HG02884 (cell line): ENCODE measurements around the gene SACS.
A peak's percentile ranks its signal among the peaks of the same experiment; 100 is the strongest.
"Not testable (repeated sequence)": the region's sequence is repeated elsewhere in the genome, so short reads cannot be mapped to it uniquely, and the experiment has no call there.

Experiments used
- ATAC-seq: cut with Tn5 transposase; IDR thresholded peaks from one replicate; pipeline ENCODE4 v1.9.1; 2021; ENCODE audit warnings: mild to moderate bottlenecking, moderate library complexity; ENCODE audit not compliant: unreplicated experiment

The SACS gene

DNA sequence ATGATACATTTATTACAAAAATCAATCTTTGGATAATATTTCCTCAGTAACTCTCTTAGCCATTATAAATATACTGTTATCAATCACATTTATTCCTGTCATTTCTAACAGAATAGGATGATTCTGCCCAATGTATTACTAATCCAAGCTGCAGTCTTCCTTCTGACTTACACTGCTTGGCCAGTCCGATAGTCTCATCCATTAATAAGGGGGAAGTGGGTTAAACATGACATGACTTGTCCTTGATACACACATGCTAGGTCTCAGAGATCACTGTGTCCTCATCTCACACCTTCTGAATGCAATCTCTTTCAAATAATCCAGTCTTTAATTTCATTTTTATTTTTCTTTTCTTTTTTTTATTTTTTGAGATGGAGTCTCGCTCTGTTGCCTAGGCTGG, 18.8 kb downstream of the SACS start:
- no peak for ATAC-seq

DNA sequence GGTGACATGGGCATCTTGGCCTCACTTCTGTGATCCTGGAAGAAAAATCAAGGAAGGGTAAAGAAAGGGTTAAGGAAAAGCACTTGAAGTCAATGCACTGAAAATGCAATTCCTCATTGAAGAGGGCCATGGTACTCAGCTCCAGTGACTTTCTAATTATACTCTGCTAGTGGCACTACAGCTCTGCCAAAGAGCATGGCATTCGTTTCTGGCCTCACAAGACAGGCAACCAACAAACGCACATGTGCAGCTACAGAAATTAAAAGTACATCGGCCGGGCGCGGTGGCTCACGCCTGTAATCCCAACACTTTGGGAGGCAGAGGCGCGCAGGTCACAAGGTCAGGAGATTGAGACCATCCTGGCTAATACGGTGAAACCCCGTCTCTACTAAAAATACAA, 21.8 kb downstream of the SACS start:
- no peak for ATAC-seq

DNA sequence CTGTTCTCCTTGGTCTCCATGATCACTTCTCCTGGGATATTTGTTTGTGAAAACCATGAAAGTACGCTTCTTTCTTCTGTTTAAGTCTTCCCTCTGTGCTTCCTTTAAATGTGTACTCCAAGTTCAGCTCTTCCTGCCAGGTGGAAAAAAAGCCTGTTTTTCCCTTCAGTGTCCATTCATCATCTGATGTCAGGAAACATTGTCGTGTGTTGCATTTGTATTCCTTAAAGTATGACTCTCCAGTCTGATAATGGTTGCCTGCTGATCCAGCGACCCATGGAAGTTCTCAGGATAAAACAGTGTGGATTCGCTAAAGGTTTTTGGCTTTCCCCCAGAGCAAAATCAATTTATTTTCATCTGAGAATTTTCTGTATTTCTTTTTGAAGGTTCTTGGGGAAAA, 22.3 kb downstream of the SACS start:
- no peak for ATAC-seq

DNA sequence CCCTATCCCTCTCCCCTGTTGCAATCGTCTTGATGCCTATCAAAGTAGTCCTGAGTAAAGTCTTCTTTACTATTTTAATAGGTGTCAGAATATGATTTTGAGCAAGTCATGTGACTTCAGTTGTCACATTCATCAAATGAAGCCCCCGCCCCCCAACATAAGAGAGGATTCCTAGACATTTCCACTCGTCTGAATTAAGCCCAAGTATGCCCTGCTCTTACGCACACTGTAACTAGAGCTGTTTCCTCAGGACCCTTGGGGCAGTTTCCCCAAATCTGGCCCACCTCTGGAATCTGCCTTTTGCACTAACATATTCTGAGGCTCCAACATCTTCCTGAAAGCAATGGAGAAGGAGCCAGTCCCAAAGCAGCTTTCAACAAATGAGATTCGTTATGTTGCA, 25.5 kb downstream of the SACS start:
- no peak for ATAC-seq

DNA sequence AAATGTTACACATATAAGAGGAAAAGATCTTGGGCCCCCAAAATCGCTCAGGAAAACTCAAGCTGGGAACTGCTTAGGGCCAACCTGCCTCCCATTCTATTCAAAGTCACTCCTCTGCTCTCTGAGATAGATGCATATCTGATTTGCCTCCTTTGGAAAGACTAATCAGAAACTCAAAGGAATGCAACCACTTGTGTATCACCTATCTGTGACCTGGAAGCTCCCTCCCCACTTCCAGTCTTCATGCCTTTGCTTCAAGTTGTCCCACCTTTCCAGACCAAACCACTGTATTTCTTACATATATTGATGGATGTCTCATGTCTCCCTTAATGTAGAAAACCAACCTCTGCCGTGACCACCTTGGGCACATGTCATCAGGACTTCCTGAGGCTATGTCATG, 32.3 kb downstream of the SACS start:
- not testable (repeated sequence) for ATAC-seq

DNA sequence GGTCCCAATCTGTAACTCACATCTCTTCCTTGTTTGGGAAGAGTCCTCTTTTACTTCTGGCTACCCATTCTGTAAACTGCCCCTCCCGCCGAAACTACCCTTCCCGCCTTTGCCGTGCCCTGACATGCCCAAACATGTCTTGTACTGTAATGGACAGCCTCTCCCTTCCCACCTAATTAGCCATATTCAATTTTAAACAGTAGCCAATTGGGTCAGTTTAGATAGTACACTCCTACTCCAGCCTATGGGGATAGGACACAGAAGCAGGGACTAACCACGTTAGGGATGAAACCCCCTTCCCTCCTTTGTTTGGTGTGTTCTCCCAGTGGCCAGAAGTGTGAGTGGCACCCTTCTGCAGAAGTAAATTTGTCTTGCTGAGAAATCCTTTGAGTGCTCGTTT, 34.2 kb downstream of the SACS start:
- ATAC-seq, result no peak

DNA sequence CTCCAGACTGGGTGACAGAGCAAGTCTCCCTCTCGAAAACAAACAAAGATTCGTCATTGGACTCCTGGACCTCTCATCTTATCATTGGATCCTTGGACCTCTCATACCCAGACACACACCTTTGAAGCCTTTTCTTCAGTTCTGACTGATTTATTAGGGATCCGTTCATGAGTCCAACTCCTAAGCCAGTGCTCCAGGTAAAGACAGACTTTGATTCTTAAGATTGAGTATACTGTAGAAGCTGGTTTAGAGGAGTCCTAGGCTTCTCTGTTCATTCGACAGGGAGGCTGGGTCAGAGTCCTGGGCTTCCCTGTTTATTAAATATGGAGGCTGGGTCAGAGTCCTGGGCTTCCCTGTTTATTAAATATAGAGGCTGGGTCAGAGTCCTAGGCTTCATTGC, 38.7 kb downstream of the SACS start:
- ATAC-seq, result no peak

DNA sequence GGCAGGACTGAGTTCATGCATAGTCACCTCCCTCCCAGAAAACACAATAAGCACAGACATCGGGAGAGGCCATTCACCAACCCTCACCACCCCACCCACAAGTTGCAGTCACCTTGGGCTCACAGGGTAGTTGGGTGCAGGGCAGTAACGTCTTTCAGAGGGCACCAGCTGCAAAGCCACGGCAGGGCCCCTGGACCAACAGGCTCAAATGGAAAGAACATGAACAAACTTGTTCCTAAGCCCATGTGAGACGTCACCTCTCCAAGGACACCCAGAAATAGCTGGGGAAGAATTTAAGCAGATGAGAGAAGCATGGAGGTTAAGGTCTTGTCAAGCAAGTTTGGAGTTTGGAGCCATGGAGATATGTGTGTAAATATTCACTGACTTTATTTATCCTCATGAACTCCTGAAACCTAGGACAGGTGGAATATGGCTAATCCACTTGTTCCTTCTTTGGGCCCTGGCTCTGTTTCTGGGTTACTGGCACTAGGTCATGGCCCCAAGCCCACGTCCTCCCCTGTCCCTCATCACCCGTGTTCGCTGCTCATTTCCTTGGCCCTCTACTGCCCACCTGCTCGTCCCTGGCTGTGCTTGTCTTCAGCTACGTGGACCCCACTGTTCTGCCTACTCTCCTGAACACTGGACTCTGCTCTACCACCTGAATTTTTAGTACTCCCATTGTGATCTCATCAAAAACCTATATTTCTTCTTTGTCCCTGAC, 40.4 kb downstream of the SACS start:
- no peak for ATAC-seq

DNA sequence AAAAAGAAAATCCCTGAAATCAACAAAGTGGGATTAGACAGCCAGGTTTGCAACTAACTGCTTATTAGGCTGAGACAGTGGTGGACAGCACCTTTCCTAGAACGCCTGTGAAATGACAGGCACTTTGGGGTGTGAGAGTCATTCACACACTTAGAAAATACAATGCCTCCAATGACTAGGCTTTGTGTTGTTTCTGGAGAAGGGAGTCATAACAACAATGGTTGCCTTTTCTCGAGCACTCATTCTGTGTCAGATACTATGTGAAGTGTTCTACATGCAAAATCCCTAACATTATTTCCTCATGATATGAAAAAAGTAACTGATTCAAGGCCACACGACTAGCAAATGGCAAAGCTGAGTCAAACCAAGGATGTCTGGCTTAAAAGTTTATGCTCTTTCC, 41.2 kb downstream of the SACS start:
- ATAC-seq, result no peak

DNA sequence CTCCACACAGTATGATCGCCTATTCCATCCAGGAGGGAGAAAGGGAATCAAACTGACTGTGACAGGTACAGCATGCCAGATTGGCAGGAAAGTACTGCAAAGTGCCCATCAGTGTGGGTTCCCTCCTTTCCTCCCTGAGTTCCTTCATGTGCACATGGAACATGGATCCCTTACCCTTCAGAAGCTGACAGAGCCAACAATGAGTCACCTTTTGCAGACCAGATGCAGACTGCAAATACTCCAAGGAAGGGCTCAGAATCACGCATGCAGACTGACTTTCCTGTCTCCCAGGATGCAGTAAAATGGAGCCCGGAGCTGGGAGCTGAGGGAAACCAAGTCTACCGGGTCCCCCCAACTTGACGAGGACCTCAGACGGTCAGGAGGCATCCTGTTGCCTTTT, 41.8 kb downstream of the SACS start:
- ATAC-seq, result no peak

DNA sequence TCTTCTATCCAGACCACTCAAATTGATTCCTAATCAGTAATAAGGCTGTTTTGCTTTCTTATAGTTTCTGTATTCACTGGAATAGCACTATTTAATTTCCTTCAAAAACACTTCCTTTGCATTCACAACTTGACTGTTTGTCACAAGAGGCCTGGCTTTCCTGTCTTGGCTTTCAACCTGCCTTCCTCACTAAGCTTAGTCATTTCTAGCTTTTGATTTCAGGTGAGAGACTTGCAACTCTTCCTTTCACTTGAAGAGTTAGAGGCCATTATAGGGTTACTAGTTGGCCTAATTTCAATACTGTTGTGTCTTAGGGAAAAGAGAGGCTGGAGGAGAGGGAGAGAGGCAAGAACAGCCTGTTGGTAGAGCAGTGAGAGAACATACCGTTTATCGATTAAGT, 47.0 kb downstream of the SACS start:
- peak; percentile 67 for ATAC-seq

DNA sequence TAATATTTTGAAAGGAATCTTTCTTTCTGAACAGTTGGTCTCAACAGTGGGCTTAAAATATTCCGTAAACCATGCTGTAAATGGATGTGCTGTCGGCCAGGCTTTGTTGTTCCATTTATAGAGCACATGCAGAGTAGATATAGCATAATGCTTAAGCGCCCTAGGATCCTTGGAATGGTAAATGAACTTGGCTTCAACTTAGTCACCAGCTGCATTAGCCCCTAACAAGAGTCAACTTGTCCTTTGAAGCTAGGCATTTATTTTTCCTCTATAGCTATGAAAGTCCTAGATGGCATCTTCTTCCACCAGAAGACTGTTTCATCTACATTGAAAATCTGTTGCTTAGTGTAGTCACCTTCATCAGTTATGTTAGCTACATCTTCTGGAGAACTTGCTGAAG, 47.6 kb downstream of the SACS start:
- ATAC-seq, result no peak

DNA sequence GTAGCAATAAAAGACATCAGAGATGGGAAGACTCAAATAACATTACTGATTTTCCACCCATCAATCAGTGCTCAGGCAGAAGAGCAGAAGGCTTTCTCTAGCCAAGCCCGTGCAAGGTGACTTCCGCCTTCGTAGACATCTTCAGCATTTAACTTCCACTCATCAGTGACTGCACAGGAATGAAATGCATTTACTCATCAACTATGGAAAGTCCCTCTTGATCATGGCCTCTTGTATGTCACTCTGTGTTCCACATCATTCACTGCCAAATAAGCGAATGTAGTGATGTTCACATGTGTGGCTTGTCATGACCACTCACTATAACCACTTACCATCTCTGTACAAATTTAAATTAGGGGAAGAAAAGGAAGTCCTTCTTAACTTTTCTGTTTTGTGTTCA, 49.4 kb downstream of the SACS start:
- peak; percentile 86 for ATAC-seq

DNA sequence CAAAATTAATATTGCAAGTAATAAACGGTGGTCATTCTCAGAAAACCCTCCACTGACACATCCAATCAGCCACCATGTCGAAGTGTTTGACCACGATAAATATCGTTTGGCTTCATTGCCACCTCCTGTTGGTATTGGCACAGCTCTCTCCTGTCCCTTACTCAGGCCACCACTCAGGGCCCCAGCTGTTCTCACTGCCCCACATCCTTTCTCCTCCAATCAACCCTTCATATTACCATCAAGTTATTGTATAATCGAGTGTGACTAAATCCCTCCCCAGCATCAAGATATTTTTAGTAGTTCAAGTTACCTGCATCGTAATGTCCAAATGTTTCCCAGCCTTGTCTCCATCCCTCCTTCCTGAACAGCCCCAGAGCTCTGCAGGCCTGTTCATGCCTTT, 50.4 kb downstream of the SACS start:
- no peak for ATAC-seq

DNA sequence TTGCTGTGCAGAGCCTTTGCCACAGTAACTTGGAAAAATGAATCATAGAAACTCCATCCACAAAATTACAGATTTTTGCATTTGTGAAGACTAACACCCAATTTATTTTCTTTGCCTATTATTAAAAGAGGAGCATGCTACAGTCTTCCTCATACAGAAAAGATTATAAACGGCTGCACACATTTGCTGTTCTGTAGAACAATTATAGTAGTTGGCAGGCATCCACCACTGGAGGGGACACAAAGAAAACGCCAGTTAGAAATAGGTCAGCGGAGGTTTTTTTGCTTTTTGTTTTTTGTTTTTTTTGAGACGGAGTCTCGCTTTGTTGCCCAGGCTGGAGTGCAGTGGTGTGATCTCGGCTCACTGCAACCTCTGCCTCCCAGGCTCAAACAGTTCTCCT, 51.6 kb downstream of the SACS start:
- ATAC-seq, result no peak

DNA sequence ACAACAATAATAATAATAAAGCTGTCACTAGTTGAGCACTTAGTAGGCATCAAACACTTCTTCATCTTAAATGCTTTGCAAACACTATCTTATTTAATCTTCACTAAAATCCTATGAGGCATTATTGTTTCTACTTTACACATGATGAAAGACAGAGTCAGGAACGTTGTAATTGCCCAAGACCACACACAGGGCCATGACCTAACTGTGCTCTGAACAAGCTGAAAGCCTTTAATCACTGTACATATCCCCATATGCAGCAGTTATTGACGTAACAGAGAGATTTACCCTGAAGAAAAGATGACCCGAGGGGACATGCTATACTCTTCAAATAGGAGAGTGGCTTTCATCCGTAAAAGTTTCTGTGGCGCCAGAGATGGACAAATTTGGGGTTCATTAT, 53.0 kb downstream of the SACS start:
- no peak for ATAC-seq

DNA sequence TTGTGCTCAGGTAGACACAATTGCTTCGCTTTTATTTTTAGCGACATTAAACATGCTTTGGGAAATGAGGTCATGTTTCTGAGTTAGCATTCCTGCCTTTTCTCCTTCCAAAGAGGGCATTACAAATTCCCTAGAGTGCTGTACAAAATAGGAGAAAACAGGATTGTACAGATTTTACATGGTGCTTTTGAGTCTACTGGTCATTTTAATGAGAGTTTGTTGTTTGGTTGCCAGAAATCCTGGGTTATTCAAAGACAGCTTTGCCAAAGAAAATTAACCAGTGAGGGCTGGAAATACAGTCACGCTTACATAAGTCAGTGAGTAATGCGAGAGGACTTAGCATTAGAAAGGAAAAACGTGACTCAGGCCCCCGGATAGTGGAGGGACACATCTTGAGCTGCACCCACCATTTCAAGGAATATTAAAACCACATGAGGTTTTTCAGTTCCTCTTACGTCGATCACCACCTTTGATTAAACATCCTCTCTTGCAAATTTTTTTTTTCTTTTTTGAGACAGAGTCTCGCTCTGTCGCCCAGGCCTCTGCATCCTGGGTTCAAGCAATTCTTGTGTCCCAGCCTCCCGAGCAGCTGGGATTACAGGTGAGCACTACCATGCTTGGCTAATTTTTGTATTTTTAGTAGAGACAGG, 55.4 kb downstream of the SACS start:
- peak; percentile 28 for ATAC-seq

DNA sequence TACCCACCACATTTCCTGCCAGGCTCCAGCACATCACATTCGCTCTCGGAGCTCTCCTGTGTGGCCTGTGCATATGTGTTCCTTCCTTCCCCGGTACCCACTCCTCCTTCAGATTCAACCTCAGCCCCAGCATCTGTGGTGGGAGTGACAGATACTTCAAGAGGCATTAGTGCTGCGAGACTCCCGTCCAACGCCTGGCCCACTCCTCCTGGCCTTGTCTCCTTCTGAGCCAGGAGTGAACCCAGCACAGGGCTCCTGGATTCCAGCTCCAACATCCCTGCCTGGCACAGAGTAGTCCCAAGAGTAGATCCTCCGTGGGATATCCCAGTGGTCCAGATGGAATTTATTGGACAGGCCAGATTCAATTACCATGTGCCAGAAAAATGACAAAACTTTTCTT, 55.9 kb downstream of the SACS start:
- ATAC-seq, result no peak

DNA sequence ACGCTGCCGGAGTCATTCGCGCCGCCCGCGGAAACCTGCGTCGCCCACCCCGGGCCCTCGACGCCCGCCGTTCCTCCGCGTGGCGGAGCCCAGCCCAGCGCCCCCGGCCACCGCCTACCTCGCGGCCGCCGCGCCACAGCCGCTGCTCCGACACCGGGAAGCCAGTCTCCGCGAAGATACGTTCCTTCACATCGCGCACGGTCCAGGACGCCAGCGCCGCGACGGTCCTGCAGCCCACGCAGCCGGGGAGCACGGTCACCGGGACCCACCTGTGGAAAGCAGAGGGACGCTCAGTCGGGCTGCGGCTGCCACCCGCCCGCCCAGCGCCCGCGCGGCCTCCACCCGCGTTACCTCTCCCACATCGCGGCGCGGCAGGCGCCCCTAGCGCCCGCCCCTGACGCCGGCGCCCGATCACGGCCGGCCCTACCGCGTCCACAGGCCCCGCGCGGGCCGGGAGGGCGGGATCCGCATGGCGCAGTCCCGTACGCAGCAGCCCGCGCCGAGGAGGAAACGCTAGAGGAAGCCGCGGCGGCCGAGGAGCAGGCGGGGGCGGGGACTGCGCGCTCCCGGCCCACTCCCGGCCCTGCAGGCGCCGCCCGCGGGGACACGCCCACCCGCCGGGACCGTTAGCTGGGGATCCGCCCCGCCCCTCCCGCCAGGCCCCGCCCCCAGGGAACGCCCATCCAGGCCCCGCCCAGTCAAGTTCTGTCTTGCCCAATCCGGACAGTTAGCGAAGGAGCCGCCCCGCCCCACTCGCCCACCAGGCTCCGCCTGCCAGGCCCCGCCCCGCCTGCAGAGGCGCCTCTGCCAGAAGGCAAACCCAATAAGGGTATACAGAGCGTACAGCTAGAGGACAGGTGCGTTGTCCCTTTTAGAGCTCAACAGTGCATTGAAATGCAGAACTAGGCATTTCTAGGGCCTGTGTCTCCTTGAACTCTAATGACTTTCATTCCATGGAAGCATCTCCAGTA, 58.2 kb downstream of the SACS start:
- peak; percentile 82 for ATAC-seq

DNA sequence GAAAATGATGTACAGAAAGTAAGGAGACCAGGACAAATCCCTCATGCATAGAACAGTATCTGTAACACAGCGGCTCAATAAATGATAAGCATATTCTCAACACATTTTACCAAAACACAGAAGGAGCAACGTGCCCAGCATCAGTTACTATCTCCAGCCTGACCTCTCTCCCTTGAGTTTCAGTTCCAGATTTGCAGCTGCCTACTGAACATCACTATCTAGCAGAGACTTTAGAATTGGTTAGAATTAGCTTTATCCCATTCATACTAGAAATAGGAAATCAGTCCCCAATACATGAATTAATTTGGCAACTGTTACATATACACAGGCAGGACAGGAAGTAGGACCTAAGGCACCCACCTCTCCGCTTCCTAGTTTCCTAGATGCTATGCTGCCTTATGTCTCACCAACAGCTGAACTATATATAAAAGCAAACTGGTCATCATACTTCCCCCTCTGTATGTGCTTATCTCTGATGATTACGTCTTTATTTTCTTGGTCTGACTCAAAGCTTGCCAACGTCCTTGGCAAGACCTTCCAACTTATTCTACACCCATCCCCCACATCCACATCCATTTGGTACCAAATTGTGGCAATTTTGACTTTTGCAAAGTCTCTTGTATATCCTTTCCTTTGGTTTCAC, 61.1 kb downstream of the SACS start:
- no peak for ATAC-seq

DNA sequence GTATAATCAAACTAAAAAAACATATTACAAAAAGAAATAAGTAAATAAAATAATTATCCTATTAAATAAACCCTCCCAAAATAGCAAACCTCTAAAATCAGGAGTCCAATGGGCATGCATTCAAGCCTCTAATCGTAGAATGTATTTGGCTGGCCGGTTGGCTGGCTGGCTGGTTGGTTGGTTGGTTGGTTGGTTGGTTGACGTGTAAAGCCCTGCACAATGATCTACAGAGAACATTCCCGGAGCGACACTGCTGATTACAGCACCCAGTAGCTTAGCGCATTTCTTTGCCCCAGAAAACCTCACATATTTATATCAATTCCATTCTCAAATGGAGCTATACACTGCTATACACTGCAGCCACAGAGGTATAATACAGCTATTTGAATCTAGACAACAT, 65.6 kb downstream of the SACS start:
- no peak for ATAC-seq
